ENCODE data around the gene PLA2G2C. TPM values are rescaled to one million over a fixed set of nuclear protein-coding genes. Genes with fewer than 3 reads are reported as not detected.

The PLA2G2C gene
- total RNA-seq, 3 donors from 2014 or later: 0.33 TPM; not detected in 2

- H3K4me1 ChIP-seq: no peaks in the 10 kb centered on the region
- H3K27ac ChIP-seq: no peak overlapping the region
- H3K36me3 ChIP-seq: no peaks in the 10 kb centered on the region
- H3K9me3 ChIP-seq: no peaks in the 10 kb centered on the region
- intact Hi-C loops (cut with DNase I; ENCODE audit: low total_unique reads): no loop called here
- no peak for DNase-seq (ENCODE audit: low spot score in 2 of 2)
- H3K4me3 ChIP-seq: no peak overlapping the region
- H3K27me3 ChIP-seq: no peaks in the 10 kb centered on the region
- no peak for TF ChIP-seq POLR2AphosphoS5 (IDR thresholded peaks at IDR 0.05)
- TF ChIP-seq POLR2A (IDR thresholded peaks at IDR 0.05): no peak
- TF ChIP-seq, protein P1, sequence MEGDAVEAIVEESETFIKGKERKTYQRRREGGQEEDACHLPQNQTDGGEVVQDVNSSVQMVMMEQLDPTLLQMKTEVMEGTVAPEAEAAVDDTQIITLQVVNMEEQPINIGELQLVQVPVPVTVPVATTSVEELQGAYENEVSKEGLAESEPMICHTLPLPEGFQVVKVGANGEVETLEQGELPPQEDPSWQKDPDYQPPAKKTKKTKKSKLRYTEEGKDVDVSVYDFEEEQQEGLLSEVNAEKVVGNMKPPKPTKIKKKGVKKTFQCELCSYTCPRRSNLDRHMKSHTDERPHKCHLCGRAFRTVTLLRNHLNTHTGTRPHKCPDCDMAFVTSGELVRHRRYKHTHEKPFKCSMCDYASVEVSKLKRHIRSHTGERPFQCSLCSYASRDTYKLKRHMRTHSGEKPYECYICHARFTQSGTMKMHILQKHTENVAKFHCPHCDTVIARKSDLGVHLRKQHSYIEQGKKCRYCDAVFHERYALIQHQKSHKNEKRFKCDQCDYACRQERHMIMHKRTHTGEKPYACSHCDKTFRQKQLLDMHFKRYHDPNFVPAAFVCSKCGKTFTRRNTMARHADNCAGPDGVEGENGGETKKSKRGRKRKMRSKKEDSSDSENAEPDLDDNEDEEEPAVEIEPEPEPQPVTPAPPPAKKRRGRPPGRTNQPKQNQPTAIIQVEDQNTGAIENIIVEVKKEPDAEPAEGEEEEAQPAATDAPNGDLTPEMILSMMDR (IDR thresholded peaks at IDR 0.05): no peak
Observed at GRCh38 chr1:20172033-20172590, 14.2 kb downstream of the PLA2G2C start.

- no peaks in the 10 kb centered on the region for H3K4me1 ChIP-seq
- H3K4me3 ChIP-seq: no peak overlapping the region
- no peaks in the 10 kb centered on the region for H3K36me3 ChIP-seq
- intact Hi-C loops (cut with DNase I; ENCODE audit: low total_unique reads): loop anchor here (5.0 kb wide), 1 partner anchor 748 kb away; no protein-coding TSS in a partner anchor
- no peak for DNase-seq (ENCODE audit: low spot score in 2 of 2)
- no peaks in the 10 kb centered on the region for H3K9me3 ChIP-seq
- no peak for TF ChIP-seq POLR2A (IDR thresholded peaks at IDR 0.05)
- no peaks in the 10 kb centered on the region for H3K27me3 ChIP-seq
- no peak overlapping the region for H3K27ac ChIP-seq
Observed at GRCh38 chr1:20169932-20170331, 16.4 kb downstream of the PLA2G2C start.

DNA sequence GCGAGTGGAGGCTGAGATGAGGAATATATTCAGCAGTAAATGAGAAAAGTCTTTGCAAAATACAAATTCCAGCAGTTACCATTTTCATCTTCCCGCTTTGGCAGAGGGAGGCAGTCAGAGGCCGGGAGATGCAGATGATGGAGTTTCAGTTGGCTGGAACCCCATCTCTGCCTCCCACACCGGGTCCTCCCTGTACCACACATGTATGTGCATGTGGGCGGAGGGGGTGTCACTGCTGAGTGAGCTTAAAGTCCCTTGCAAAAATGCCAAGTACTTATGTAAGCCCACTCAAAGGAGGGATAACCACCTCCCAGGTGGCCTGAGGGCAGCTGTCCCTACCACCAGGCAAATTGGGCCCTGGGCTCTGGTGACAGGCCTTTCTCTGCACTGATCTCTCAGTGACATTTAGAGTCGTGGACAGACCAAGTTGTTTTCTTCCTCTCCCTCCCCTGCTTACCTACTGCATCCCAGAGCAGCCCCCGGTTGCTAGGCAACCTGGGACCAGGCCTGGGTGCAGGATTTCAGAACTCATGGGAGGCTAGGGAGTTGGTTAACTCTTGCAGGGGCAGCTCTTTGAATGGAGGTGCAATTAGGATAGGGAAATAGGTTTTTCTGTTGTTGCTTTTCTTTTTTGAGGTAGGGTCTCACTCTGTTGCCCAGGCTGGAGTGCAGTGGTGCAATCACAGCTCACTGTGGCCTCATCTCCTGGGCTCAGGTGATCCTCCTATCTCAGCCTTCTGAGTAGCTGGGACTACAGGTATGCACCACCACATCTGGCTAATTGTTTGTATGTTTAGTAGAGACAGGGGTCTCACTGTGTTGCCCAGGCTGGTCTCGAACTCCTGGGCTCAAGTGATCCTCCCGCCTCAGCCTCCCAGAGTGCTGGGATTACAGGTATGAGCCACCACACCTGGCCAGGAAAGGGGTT, 17.5 kb downstream of the PLA2G2C start:
- TF ChIP-seq POLR2AphosphoS5 (IDR thresholded peaks at IDR 0.05) (no peak), POLR2A (IDR thresholded peaks at IDR 0.05) (no peak)
- TF ChIP-seq, protein P1 (IDR thresholded peaks at IDR 0.05): no peak
- no peaks in the 10 kb centered on the region for H3K9me3 ChIP-seq
- no peak for DNase-seq (ENCODE audit: low spot score in 2 of 2)
- H3K4me1 ChIP-seq: no peaks in the 10 kb centered on the region
- no peaks in the 10 kb centered on the region for H3K27me3 ChIP-seq
- H3K4me3 ChIP-seq: no peak overlapping the region
- H3K27ac ChIP-seq: no peak overlapping the region
- no peaks in the 10 kb centered on the region for H3K36me3 ChIP-seq
- intact Hi-C loops (cut with DNase I; ENCODE audit: low total_unique reads): loop anchor here (5.0 kb wide), 1 partner anchor 747 kb away; no protein-coding TSS in a partner anchor

DNA sequence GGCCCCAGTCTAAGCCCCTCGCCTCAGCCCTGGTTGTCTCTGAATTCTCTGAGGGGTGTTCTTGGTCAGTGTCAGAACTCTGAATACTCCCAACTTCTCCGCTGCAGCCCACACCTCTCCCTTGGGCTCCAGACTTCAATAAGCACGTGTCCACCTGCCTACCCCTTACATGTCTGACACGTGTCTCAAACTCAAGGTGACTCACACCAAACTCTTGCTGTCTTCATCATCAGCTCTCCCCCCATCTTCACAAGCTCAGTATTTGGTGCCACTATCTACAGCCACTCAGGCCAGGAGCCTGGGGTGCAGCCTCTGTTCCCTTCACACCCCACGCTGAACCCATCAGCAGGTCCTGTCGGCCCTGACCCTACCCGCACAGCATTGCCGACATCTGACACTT, 19.2 kb downstream of the PLA2G2C start:
- H3K36me3 ChIP-seq: no peaks in the 10 kb centered on the region
- no peak for TF ChIP-seq POLR2AphosphoS5 (IDR thresholded peaks at IDR 0.05)
- TF ChIP-seq, protein P1 (IDR thresholded peaks at IDR 0.05): no peak
- no peak for TF ChIP-seq POLR2A (IDR thresholded peaks at IDR 0.05)
- H3K27ac ChIP-seq: no peak overlapping the region
- no peak overlapping the region for H3K4me3 ChIP-seq
- no peak for DNase-seq (ENCODE audit: low spot score in 2 of 2)
- no peaks in the 10 kb centered on the region for H3K4me1 ChIP-seq
- intact Hi-C loops (cut with DNase I; ENCODE audit: low total_unique reads): loop anchor here (5.0 kb wide), 1 partner anchor 745 kb away; no protein-coding TSS in a partner anchor
- no peaks in the 10 kb centered on the region for H3K9me3 ChIP-seq
- no peaks in the 10 kb centered on the region for H3K27me3 ChIP-seq

- H3K4me1 ChIP-seq: no peaks in the 10 kb centered on the region
- H3K4me3 ChIP-seq: no peak overlapping the region
- intact Hi-C loops (cut with DNase I; ENCODE audit: low total_unique reads): loop anchor here (5.0 kb wide), 1 partner anchor 744 kb away; no protein-coding TSS in a partner anchor
- H3K27me3 ChIP-seq: no peaks in the 10 kb centered on the region
- H3K36me3 ChIP-seq: no peaks in the 10 kb centered on the region
- H3K9me3 ChIP-seq: peaks cover 7 to 9% of the 10 kb centered on the region in 2 donors
- no peak for TF ChIP-seq POLR2A (IDR thresholded peaks at IDR 0.05)
- TF ChIP-seq, protein P1 (IDR thresholded peaks at IDR 0.05): no peak
- TF ChIP-seq POLR2AphosphoS5 (IDR thresholded peaks at IDR 0.05): no peak
- H3K27ac ChIP-seq: no peak overlapping the region
- DNase-seq (ENCODE audit: low spot score in 2 of 2): no peak
Observed at GRCh38 chr1:20166051-20166450, 20.3 kb downstream of the PLA2G2C start.
